Ovary (tissue), 9 donors: Measurements from ENCODE around the gene SCD. TPM values are rescaled to one million over a fixed set of nuclear protein-coding genes. Genes with fewer than 3 reads are reported as not detected.
A peak's percentile ranks its signal among the peaks of the same experiment; 100 is the strongest.

Source experiments
- DNase-seq, 5 donors: peaks; one replicate each; pipeline ENCODE4 v3.0.0-alpha.2; 2019 to 2020
- H3K27ac ChIP-seq, 2 donors: fragments of 200-600 bp; one replicate each; pipeline versions ENCODE4 v1.5.1 to v1.8.0; 2019 to 2022
- H3K27me3 ChIP-seq: fragments of 200-600 bp; one replicate; pipeline ENCODE4 v1.8.0; 2022
- H3K36me3 ChIP-seq: fragments of 200-600 bp; sonication (generic); one replicate; pipeline ENCODE4 v1.5.1; 2019
- H3K4me1 ChIP-seq: one replicate; pipeline ENCODE4 v1.8.1; 2013; ENCODE audit warnings: mild to moderate bottlenecking, moderate library complexity; ENCODE audit not compliant: insufficient read depth
- H3K4me3 ChIP-seq: fragments of 200-600 bp; sonication (generic); one replicate; pipeline ENCODE4 v1.5.1; 2017
- H3K9me3 ChIP-seq, 2 donors: fragments of 200-600 bp in 1 of 2; sonication (generic) in 1 of 2; one replicate each; pipeline versions ENCODE4 v1.5.1 to v1.8.1; 2013 to 2019; ENCODE audit warnings: mild to moderate bottlenecking in 1 of 2, moderate library complexity in 1 of 2
- CTCF ChIP-seq, 3 donors: fragments of 450-650 bp in 2 of 3; fragments of 200-600 bp in 1 of 3; IDR thresholded peaks; one replicate each; pipeline versions ENCODE4 v1.5.1 to v1.8.0; 2016 to 2022; ENCODE audit warnings: antibody characterized with exemption in 3 of 3, mild to moderate bottlenecking in 1 of 3
- EP300 ChIP-seq: sonication (generic); formaldehyde crosslinking; IDR thresholded peaks from one replicate; pipeline ENCODE4 v1.6.1; 2017; ENCODE audit warnings: antibody characterized with exemption
- POLR2A ChIP-seq: fragments of 450-650 bp; IDR thresholded peaks from one replicate; pipeline ENCODE4 v1.6.1; 2017; ENCODE audit warnings: antibody characterized with exemption, mild to moderate bottlenecking, moderate library complexity
- WGBS, 3 donors: extraction: QIAGEN DNeasy Blood & Tissue Kit in 1 of 3; methylation state at CpG; one replicate each; pipeline versions ENCODE4 v1.1.5 to v1.1.7; 2013 to 2017; 5-methylcytosine and 5-hydroxymethylcytosine counted together
- intact Hi-C, 4 donors: fragments of 100-400 bp; cut with DNase I; formaldehyde crosslinking; loops; one replicate each; pipeline versions ENCODE4 v1.11.0 to v1.15.1; 2022 to 2023
- polyA plus RNA-seq, 2 donors: library from polyadenylated mRNA; stranded (reverse); fragments of 200-250 nt in 1 of 2; fragments of 350-450 nt in 1 of 2; fragmentation: Illumina TruSeq in 1 of 2; extraction: RNeasy Lipid Tissue Mini Kit (QIAGEN cat#74804) in 1 of 2; gene quantifications; one replicate each; pipeline ENCODE4 v1.2.3, GENCODE V29; 2013 to 2014
- total RNA-seq, 7 donors: library from RNA; depleted of rRNA in 2 of 7; stranded (reverse); fragments of >200 nt in 2 of 7; fragmentation: NEBNext Ultra II Directional in 3 of 7; extraction: Animal tissue kit (Norgen Biotek cat#: 25700) in 3 of 7; gene quantifications; one replicate each; pipeline versions ENCODE4 v1.1.0 to v1.2.4, GENCODE V29; 2016 to 2023
- donor health status: DM: no; HTN: no; CAD: no; lungs with moderate emphysema.
- donor health status: DM: no; HTN: no; CAD: no.
- donor health status: Bipolar disorder and iron deficiency.
- donor health status: DM: yes; HTN: yes; CAD: no.
- donor health status: DM: no; HTN: no; CAD: no.
- donor health status: DM: yes; HTN: yes; CAD: no.

The SCD gene
- total and polyA plus RNA-seq, 9 donors = 21.1 to 302 (median 72.7) TPM

DNA sequence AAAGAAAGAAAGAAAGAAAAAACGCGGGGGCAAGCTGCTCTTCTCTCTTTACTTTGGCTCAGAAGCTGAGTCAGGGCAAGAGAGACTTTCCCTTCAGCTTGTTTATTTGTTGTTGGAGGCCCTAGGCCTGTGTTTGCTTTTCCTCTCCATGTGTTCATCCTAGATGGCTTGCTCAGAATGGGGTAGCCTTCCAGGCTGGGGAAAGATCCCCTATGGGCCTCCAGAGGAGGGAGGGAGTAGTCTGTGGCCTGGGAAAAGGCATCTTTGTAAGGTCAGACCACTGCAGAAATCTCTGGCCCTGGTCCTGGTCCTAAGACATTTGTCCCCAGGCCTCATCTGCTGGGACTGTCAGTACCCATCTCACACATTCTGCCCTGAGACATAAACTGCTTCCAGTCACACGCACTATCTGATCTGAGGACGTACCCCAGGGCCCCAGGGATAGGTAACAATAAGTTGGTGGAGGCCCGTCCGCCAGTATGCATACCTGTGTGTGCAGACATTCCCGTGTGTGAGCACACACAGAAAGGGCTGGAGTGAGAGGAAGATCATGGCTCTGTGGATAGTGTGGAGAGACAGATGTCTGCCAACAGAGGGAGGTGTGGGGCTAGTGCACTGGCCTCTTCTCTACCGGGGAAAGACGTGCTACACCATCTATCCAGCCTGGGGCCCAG lies 4.9 kb upstream of the SCD start:
- DNase-seq = peak in 4 of 5 donors; percentile 51 to 63 (median 60)
- Histone ChIP-seq H3K4me1 (no peaks in the 10 kb centered on the region), H3K27me3 (no peaks in the 10 kb centered on the region), H3K27ac (no peak overlapping the region), H3K4me3 (no peak overlapping the region), H3K36me3 (no peaks in the 10 kb centered on the region), H3K9me3 (no peaks in the 10 kb centered on the region)
- WGBS, 3 donors = 54 to 58% (median 58%) methylated on average over 9 of the region's 9 CpGs
- TF ChIP-seq CTCF (IDR thresholded peaks at IDR 0.05) (peak in 2 of 3 donors; percentile 53 to 56), EP300 (no peak)
- intact Hi-C loops = loop anchor here in 3 of 4 donors (2.0 to 5.0 kb wide), 2 partner anchors 90 to 91 kb away; no protein-coding TSS in a partner anchor

GRCh38 chr10:100342627-100342972 lies 4.4 kb upstream of the SCD start:
- Histone ChIP-seq H3K9me3 (no peaks in the 10 kb centered on the region), H3K4me1 (no peaks in the 10 kb centered on the region), H3K4me3 (no peak overlapping the region), H3K27me3 (no peaks in the 10 kb centered on the region), H3K36me3 (no peaks in the 10 kb centered on the region), H3K27ac (no peak overlapping the region)
- WGBS, 3 donors = 83 to 85% (median 84%) methylated on average over 7 of the region's 7 CpGs
- intact Hi-C loops = loop anchor here in 1 of 4 donors (5.0 kb wide), 1 partner anchor 90 kb away; no protein-coding TSS in a partner anchor
- DNase-seq = no peak
- TF ChIP-seq CTCF (IDR thresholded peaks at IDR 0.05) = no peak
- no peak for TF ChIP-seq EP300
- no peak for TF ChIP-seq POLR2A

GRCh38 chr10:100344241-100344788 lies 2.7 kb upstream of the SCD start:
- Histone ChIP-seq H3K27me3 (no peaks in the 10 kb centered on the region), H3K27ac (no peak overlapping the region), H3K9me3 (no peaks in the 10 kb centered on the region), H3K4me3 (no peak overlapping the region), H3K36me3 (no peaks in the 10 kb centered on the region), H3K4me1 (no peaks in the 10 kb centered on the region)
- DNase-seq = no peak
- WGBS, 3 donors = 56 to 60% (median 57%) methylated on average over 3 of the region's 3 CpGs
- TF ChIP-seq POLR2A (no peak), CTCF (IDR thresholded peaks at IDR 0.05) (no peak), EP300 (no peak)
- intact Hi-C loops = loop anchor here in 1 of 4 donors (5.0 kb wide), 1 partner anchor 88 kb away; no protein-coding TSS in a partner anchor

GRCh38 chr10:100345570-100346330 lies 1.3 kb upstream of the SCD start:
- Histone ChIP-seq H3K4me3 (peak overlapping the region; percentile 52), H3K27me3 (no peaks in the 10 kb centered on the region), H3K9me3 (no peaks in the 10 kb centered on the region), H3K36me3 (no peaks in the 10 kb centered on the region), H3K27ac (peak overlapping the region in 1 of 2 donors; percentile 77), H3K4me1 (no peaks in the 10 kb centered on the region)
- no peak for TF ChIP-seq EP300
- no peak for TF ChIP-seq POLR2A
- no peak for TF ChIP-seq CTCF (IDR thresholded peaks at IDR 0.05)
- intact Hi-C loops = loop anchor here in 1 of 4 donors (5.0 kb wide), 1 partner anchor 42 kb away; no protein-coding TSS in a partner anchor
- WGBS, 3 donors = 15 to 23% (median 22%) methylated on average over 9 of the region's 9 CpGs
- DNase-seq = peak in 3 of 5 donors; percentile 55 to 70 (median 57)
